HepG2 (cell line): ENCODE data around the gene GCSAM. TPM values are rescaled to one million over a fixed set of nuclear protein-coding genes. Genes with fewer than 3 reads are reported as not detected.

Experiments used
- DNMT3B ChIP-seq: conservative IDR thresholded peaks from 2 replicates; pipeline ENCODE4 v1.6.1; 2016; ENCODE audit warnings: missing biosample characterization, control low read depth
- KDM1A ChIP-seq: IDR thresholded peaks from 2 replicates; pipeline ENCODE4 v1.6.1; 2016; ENCODE audit warnings: missing compliant biosample characterization
- NBN ChIP-seq: fragments of 450-650 bp; conservative IDR thresholded peaks from 2 replicates; pipeline ENCODE4 v1.6.1; 2017
- ZZZ3 ChIP-seq: sonication (generic); formaldehyde crosslinking; IDR thresholded peaks from 2 replicates; pipeline ENCODE4 v1.4.0; 2020; ENCODE audit warnings: missing genetic modification reagents, mild to moderate bottlenecking, borderline replicate concordance
- polyA plus RNA-seq, 8 experiments: library from polyadenylated mRNA; depleted of rRNA in 3 of 8; stranded (reverse) in 7 of 8; unstranded in 1 of 8; fragments of >200 nt; fragmentation: Illumina TruSeq in 4 of 8; extraction: Trizol in 4 of 8; gene quantifications; 2 replicates each; pipeline versions ENCODE4 v1.2.1 to v1.2.3, GENCODE V29; 2011 to 2016; ENCODE audit warnings: low read depth in 4 of 8, missing spikeins in 1 of 8, mixed read lengths in 1 of 8; ENCODE audit not compliant: insufficient read depth in 1 of 8
- total RNA-seq, 5 experiments: library from RNA; depleted of rRNA; stranded (reverse); fragments of >200 nt; fragmentation: Illumina TruSeq; extraction: Trizol; gene quantifications; 2 replicates each; pipeline ENCODE4 v1.2.3, GENCODE V29; 2016; ENCODE audit warnings: low read depth in 1 of 5
- TF ChIP-seq, protein P1 (sequence below): IDR thresholded peaks from 2 replicates; pipeline ENCODE4 v1.6.1; 2012; ENCODE audit warnings: low read length, improper control_type of control experiment
- TF ChIP-seq, protein P2 (sequence below): IDR thresholded peaks from 2 replicates; pipeline ENCODE4 v1.4.0; 2020; ENCODE audit warnings: mild to moderate bottlenecking, missing genetic modification reagents
- TF ChIP-seq, protein P3 (sequence below): fragments of 450-650 bp; IDR thresholded peaks from 2 replicates; pipeline ENCODE4 v1.6.1; 2016

GCSAM gene
- total and polyA plus RNA-seq, 2 of the 13 experiments (the other 11 are each of a cell fraction or from before 2014, with no cell fraction given) = not detected

DNA sequence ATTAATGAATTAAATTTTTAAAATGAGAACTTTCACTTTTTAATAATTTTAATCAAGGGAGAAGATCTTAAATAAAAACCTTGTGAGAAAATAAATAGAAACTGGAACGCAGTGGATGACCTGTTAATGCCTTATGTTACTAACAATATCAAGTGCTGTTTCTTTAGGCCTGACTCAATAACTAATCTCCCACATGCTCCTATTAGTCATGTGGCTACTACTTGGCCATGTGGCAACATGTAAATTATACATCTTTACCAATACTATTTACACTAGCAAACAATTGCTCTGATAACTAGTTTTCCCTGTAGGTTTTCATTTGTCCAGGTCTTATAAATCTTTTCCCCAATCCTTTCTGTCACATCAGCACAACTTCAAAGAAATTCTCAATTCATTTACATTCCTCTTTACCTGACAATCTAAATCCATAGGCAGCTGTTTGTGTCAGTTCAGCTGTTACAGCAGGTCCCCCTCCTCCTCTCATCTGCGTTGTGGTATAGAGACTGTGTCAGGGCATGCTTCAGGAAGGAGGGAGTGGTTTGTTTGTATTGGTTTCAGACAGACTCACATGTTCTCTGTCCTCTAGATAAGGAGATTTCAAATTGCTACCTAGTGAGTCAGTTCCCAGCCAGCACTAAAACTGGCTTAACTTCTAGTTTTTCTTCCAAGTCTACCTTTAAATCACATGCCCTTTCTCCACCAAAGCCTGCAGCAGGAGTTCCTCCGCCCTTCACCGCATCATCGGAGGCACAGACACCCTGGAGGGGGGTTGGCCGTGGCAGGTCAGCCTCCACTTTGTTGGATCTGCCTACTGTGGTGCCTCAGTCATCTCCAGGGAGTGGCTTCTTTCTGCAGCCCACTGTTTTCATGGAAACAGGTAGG, 58.2 kb downstream of the GCSAM start (continued):
- TF ChIP-seq, protein P1, sequence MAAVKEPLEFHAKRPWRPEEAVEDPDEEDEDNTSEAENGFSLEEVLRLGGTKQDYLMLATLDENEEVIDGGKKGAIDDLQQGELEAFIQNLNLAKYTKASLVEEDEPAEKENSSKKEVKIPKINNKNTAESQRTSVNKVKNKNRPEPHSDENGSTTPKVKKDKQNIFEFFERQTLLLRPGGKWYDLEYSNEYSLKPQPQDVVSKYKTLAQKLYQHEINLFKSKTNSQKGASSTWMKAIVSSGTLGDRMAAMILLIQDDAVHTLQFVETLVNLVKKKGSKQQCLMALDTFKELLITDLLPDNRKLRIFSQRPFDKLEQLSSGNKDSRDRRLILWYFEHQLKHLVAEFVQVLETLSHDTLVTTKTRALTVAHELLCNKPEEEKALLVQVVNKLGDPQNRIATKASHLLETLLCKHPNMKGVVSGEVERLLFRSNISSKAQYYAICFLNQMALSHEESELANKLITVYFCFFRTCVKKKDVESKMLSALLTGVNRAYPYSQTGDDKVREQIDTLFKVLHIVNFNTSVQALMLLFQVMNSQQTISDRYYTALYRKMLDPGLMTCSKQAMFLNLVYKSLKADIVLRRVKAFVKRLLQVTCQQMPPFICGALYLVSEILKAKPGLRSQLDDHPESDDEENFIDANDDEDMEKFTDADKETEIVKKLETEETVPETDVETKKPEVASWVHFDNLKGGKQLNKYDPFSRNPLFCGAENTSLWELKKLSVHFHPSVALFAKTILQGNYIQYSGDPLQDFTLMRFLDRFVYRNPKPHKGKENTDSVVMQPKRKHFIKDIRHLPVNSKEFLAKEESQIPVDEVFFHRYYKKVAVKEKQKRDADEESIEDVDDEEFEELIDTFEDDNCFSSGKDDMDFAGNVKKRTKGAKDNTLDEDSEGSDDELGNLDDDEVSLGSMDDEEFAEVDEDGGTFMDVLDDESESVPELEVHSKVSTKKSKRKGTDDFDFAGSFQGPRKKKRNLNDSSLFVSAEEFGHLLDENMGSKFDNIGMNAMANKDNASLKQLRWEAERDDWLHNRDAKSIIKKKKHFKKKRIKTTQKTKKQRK = no peak
- TF ChIP-seq NBN = no peak
- TF ChIP-seq DNMT3B (CRISPR knock-in tag) = 0 out of 2 replicates have a peak, but pooled peaks have one; percentile 33
- TF ChIP-seq KDM1A (CRISPR knock-in tag) = no peak
- TF ChIP-seq, protein P2, sequence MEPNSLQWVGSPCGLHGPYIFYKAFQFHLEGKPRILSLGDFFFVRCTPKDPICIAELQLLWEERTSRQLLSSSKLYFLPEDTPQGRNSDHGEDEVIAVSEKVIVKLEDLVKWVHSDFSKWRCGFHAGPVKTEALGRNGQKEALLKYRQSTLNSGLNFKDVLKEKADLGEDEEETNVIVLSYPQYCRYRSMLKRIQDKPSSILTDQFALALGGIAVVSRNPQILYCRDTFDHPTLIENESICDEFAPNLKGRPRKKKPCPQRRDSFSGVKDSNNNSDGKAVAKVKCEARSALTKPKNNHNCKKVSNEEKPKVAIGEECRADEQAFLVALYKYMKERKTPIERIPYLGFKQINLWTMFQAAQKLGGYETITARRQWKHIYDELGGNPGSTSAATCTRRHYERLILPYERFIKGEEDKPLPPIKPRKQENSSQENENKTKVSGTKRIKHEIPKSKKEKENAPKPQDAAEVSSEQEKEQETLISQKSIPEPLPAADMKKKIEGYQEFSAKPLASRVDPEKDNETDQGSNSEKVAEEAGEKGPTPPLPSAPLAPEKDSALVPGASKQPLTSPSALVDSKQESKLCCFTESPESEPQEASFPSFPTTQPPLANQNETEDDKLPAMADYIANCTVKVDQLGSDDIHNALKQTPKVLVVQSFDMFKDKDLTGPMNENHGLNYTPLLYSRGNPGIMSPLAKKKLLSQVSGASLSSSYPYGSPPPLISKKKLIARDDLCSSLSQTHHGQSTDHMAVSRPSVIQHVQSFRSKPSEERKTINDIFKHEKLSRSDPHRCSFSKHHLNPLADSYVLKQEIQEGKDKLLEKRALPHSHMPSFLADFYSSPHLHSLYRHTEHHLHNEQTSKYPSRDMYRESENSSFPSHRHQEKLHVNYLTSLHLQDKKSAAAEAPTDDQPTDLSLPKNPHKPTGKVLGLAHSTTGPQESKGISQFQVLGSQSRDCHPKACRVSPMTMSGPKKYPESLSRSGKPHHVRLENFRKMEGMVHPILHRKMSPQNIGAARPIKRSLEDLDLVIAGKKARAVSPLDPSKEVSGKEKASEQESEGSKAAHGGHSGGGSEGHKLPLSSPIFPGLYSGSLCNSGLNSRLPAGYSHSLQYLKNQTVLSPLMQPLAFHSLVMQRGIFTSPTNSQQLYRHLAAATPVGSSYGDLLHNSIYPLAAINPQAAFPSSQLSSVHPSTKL = peak; percentile 64
- TF ChIP-seq ZZZ3 (CRISPR knock-in tag) = no peak
- TF ChIP-seq, protein P3, sequence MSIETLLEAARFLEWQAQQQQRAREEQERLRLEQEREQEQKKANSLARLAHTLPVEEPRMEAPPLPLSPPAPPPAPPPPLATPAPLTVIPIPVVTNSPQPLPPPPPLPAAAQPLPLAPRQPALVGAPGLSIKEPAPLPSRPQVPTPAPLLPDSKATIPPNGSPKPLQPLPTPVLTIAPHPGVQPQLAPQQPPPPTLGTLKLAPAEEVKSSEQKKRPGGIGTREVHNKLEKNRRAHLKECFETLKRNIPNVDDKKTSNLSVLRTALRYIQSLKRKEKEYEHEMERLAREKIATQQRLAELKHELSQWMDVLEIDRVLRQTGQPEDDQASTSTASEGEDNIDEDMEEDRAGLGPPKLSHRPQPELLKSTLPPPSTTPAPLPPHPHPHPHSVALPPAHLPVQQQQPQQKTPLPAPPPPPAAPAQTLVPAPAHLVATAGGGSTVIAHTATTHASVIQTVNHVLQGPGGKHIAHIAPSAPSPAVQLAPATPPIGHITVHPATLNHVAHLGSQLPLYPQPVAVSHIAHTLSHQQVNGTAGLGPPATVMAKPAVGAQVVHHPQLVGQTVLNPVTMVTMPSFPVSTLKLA = 0 out of 2 replicates have a peak, but pooled peaks have one; percentile 29
